Measurements from ENCODE around the gene STAT1. TPM values are rescaled to one million over a fixed set of nuclear protein-coding genes. Genes with fewer than 3 reads are reported as not detected.

STAT1 gene
- total RNA-seq, 1 experiment from 2014 or later, result 46.7 TPM

DNA sequence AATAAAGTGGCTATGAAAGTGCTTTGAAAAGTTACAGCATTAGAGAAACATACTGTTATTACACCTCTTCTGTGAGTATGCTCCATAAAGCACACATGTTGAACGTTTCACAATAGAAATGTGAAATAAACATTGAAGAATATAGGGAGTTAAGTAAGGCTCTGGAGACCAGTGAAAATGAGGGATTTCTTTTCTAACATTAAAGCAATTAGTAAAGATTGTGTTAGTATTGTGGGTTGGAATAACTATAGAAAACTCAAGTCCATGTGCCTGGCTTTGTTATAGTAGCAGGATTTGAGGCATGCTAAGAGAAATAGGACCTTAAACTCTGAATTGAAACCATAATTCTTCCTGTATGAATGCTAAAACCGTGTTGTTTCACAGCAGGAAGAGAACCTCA lies 70.3 kb downstream of the STAT1 start:
- Histone ChIP-seq H3K27ac (ENCODE audit: low read length) (no peak overlapping the region), H3K4me3 (ENCODE audit: low read length) (no peak overlapping the region), H3K9me2 (replicated peaks; ENCODE audit: insufficient read depth, low read length) (no peaks in the 10 kb centered on the region), H3K4me2 (ENCODE audit: low read depth, low read length, poor library complexity, severe bottlenecking) (no peak overlapping the region), H3K27me3 (ENCODE audit: low read length) (no peaks in the 10 kb centered on the region), H3K9ac (ENCODE audit: low read length) (no peak overlapping the region), H4K20me1 (ENCODE audit: insufficient read depth, low read depth, low read length) (no peaks in the 10 kb centered on the region), H2AFZ (ENCODE audit: low read length) (no peak overlapping the region), H3K36me3 (ENCODE audit: insufficient read depth, low read length) (peaks cover 14% of the 10 kb centered on the region; the same call in 1 of the 2 replicates), H3K79me2 (ENCODE audit: low read length) (no peaks in the 10 kb centered on the region), H3K4me1 (ENCODE audit: low read length) (no peaks in the 10 kb centered on the region), H3K9me3 (ENCODE audit: low read length) (no peaks in the 10 kb centered on the region)
- DNase-seq, result no peak

DNA sequence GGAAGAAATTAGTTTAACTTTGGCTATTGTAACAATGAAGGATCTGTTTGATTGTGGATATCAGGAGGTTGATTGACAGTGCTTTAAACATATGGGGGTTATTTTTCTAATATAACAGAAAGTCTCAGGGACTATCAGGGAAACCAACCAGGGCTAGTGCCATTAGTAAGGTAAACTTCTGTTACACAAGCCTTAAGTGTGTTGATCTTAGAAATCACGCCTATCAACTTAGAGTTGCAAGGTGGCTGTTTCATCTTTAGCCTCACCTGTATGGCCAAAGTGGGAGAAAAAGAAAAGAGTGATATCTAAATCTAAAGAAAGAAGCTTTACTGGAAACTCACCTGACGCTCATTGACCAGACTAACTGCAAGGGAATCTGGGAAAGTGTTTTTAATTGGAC lies 71.3 kb downstream of the STAT1 start:
- Histone ChIP-seq H3K9me3 (ENCODE audit: low read length) (no peaks in the 10 kb centered on the region), H3K27me3 (ENCODE audit: low read length) (no peaks in the 10 kb centered on the region), H3K4me2 (ENCODE audit: low read depth, low read length, poor library complexity, severe bottlenecking) (no peak overlapping the region), H4K20me1 (ENCODE audit: insufficient read depth, low read depth, low read length) (no peaks in the 10 kb centered on the region), H3K27ac (ENCODE audit: low read length) (no peak overlapping the region), H3K4me1 (ENCODE audit: low read length) (no peaks in the 10 kb centered on the region), H3K4me3 (ENCODE audit: low read length) (no peak overlapping the region), H3K9me2 (replicated peaks; ENCODE audit: insufficient read depth, low read length) (no peaks in the 10 kb centered on the region), H3K79me2 (ENCODE audit: low read length) (no peaks in the 10 kb centered on the region), H2AFZ (ENCODE audit: low read length) (no peak overlapping the region), H3K9ac (ENCODE audit: low read length) (no peak overlapping the region), H3K36me3 (ENCODE audit: insufficient read depth, low read length) (peaks cover 14% of the 10 kb centered on the region; the same call in 1 of the 2 replicates)
- DNase-seq, result no peak

- H3K27me3 ChIP-seq (ENCODE audit: low read length), result no peaks in the 10 kb centered on the region
- H3K27ac ChIP-seq (ENCODE audit: low read length), result no peak overlapping the region
- H4K20me1 ChIP-seq (ENCODE audit: insufficient read depth, low read depth, low read length), result no peaks in the 10 kb centered on the region
- H3K4me3 ChIP-seq (ENCODE audit: low read length), result no peak overlapping the region
- no peaks in the 10 kb centered on the region for H3K9me2 ChIP-seq (replicated peaks; ENCODE audit: insufficient read depth, low read length)
- no peak overlapping the region for H3K4me2 ChIP-seq (ENCODE audit: low read depth, low read length, poor library complexity, severe bottlenecking)
- DNase-seq, result no peak
- no peak overlapping the region for H3K9ac ChIP-seq (ENCODE audit: low read length)
- H2AFZ ChIP-seq (ENCODE audit: low read length), result no peak overlapping the region
- peaks cover 4% of the 10 kb centered on the region for H3K79me2 ChIP-seq (ENCODE audit: low read length)
- peaks cover 23% of the 10 kb centered on the region; the same call in 1 of the 2 replicates for H3K36me3 ChIP-seq (ENCODE audit: insufficient read depth, low read length)
- H3K9me3 ChIP-seq (ENCODE audit: low read length), result no peaks in the 10 kb centered on the region
- no peaks in the 10 kb centered on the region for H3K4me1 ChIP-seq (ENCODE audit: low read length)
Observed at GRCh38 chr2:190941571-190941970, 72.4 kb downstream of the STAT1 start.

GRCh38 chr2:190940454-190940853 lies 73.5 kb downstream of the STAT1 start:
- no peak overlapping the region for H3K4me2 ChIP-seq (ENCODE audit: low read depth, low read length, poor library complexity, severe bottlenecking)
- H3K9ac ChIP-seq (ENCODE audit: low read length), result no peak overlapping the region
- H2AFZ ChIP-seq (ENCODE audit: low read length), result no peak overlapping the region
- H3K27ac ChIP-seq (ENCODE audit: low read length), result no peak overlapping the region
- H3K27me3 ChIP-seq (ENCODE audit: low read length), result no peaks in the 10 kb centered on the region
- H3K9me2 ChIP-seq (replicated peaks; ENCODE audit: insufficient read depth, low read length), result no peaks in the 10 kb centered on the region
- no peak for DNase-seq
- peaks cover 34% of the 10 kb centered on the region; the same call in 1 of the 2 replicates for H3K36me3 ChIP-seq (ENCODE audit: insufficient read depth, low read length)
- no peak overlapping the region for H3K4me3 ChIP-seq (ENCODE audit: low read length)
- H3K9me3 ChIP-seq (ENCODE audit: low read length), result no peaks in the 10 kb centered on the region
- H3K79me2 ChIP-seq (ENCODE audit: low read length), result peaks cover 15% of the 10 kb centered on the region
- H4K20me1 ChIP-seq (ENCODE audit: insufficient read depth, low read depth, low read length), result no peaks in the 10 kb centered on the region
- H3K4me1 ChIP-seq (ENCODE audit: low read length), result no peaks in the 10 kb centered on the region; the same call in 1 of the 2 replicates

- no peaks in the 10 kb centered on the region for H3K9me2 ChIP-seq (replicated peaks; ENCODE audit: insufficient read depth, low read length)
- no peaks in the 10 kb centered on the region for H3K9me3 ChIP-seq (ENCODE audit: low read length)
- H4K20me1 ChIP-seq (ENCODE audit: insufficient read depth, low read depth, low read length), result no peaks in the 10 kb centered on the region
- H3K27ac ChIP-seq (ENCODE audit: low read length), result no peak overlapping the region
- no peak overlapping the region for H3K4me3 ChIP-seq (ENCODE audit: low read length)
- DNase-seq, result no peak
- H2AFZ ChIP-seq (ENCODE audit: low read length), result no peak overlapping the region
- H3K9ac ChIP-seq (ENCODE audit: low read length), result no peak overlapping the region
- H3K36me3 ChIP-seq (ENCODE audit: insufficient read depth, low read length), result peaks cover 46% of the 10 kb centered on the region; the same call in 1 of the 2 replicates
- H3K79me2 ChIP-seq (ENCODE audit: low read length), result peaks cover 29% of the 10 kb centered on the region
- no peaks in the 10 kb centered on the region for H3K27me3 ChIP-seq (ENCODE audit: low read length)
- no peak overlapping the region for H3K4me2 ChIP-seq (ENCODE audit: low read depth, low read length, poor library complexity, severe bottlenecking)
- H3K4me1 ChIP-seq (ENCODE audit: low read length), result peaks cover 3% of the 10 kb centered on the region; the same call in 1 of the 2 replicates
Observed at GRCh38 chr2:190938771-190939335, 75.1 kb downstream of the STAT1 start.

- Histone ChIP-seq H3K4me1 (ENCODE audit: low read length) (peaks cover 3% of the 10 kb centered on the region; the same call in 1 of the 2 replicates), H4K20me1 (ENCODE audit: insufficient read depth, low read depth, low read length) (no peaks in the 10 kb centered on the region), H2AFZ (ENCODE audit: low read length) (no peak overlapping the region), H3K9me2 (replicated peaks; ENCODE audit: insufficient read depth, low read length) (no peaks in the 10 kb centered on the region), H3K4me2 (ENCODE audit: low read depth, low read length, poor library complexity, severe bottlenecking) (no peak overlapping the region), H3K27me3 (ENCODE audit: low read length) (no peaks in the 10 kb centered on the region), H3K9ac (ENCODE audit: low read length) (no peak overlapping the region), H3K4me3 (ENCODE audit: low read length) (no peak overlapping the region), H3K9me3 (ENCODE audit: low read length) (no peaks in the 10 kb centered on the region), H3K27ac (ENCODE audit: low read length) (no peak overlapping the region), H3K79me2 (ENCODE audit: low read length) (peaks cover 45% of the 10 kb centered on the region), H3K36me3 (ENCODE audit: insufficient read depth, low read length) (peaks cover 59% of the 10 kb centered on the region)
- no peak for DNase-seq
Observed at GRCh38 chr2:190935054-190935453, 78.9 kb downstream of the STAT1 start.

DNA sequence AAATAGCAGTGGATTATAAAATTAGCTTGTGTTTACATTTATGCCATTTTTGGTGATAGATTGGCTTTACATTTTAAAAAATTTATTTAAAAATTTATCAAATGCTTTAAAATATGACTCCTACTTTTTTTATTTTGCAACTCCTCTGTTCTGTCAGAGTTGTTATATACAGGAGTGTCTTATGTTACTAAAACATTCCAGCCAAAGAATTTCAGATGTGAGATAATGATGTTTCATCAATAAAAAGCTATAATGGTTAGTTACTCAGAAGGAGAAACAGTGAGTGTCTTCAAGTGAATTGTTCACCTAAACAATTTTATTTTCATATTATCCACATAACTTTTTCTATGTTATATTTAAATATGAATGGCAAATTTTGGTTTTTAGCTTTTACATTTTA lies 80.6 kb downstream of the STAT1 start:
- Histone ChIP-seq H2AFZ (ENCODE audit: low read length) (no peak overlapping the region), H3K4me2 (ENCODE audit: low read depth, low read length, poor library complexity, severe bottlenecking) (no peak overlapping the region), H3K36me3 (ENCODE audit: insufficient read depth, low read length) (peaks cover 59% of the 10 kb centered on the region), H3K27ac (ENCODE audit: low read length) (no peak overlapping the region), H3K9me2 (replicated peaks; ENCODE audit: insufficient read depth, low read length) (no peaks in the 10 kb centered on the region), H4K20me1 (ENCODE audit: insufficient read depth, low read depth, low read length) (no peaks in the 10 kb centered on the region), H3K9ac (ENCODE audit: low read length) (no peak overlapping the region), H3K79me2 (ENCODE audit: low read length) (peaks cover 46% of the 10 kb centered on the region), H3K4me1 (ENCODE audit: low read length) (peaks cover 3% of the 10 kb centered on the region; the same call in 1 of the 2 replicates), H3K9me3 (ENCODE audit: low read length) (no peaks in the 10 kb centered on the region), H3K4me3 (ENCODE audit: low read length) (no peak overlapping the region), H3K27me3 (ENCODE audit: low read length) (no peaks in the 10 kb centered on the region)
- DNase-seq, result no peak

- no peak overlapping the region for H2AFZ ChIP-seq (ENCODE audit: low read length)
- H3K9me3 ChIP-seq (ENCODE audit: low read length), result no peaks in the 10 kb centered on the region
- H3K79me2 ChIP-seq (ENCODE audit: low read length), result peaks cover 50% of the 10 kb centered on the region
- DNase-seq, result no peak
- H4K20me1 ChIP-seq (ENCODE audit: insufficient read depth, low read depth, low read length), result no peaks in the 10 kb centered on the region
- H3K27me3 ChIP-seq (ENCODE audit: low read length), result no peaks in the 10 kb centered on the region
- H3K9me2 ChIP-seq (replicated peaks; ENCODE audit: insufficient read depth, low read length), result no peaks in the 10 kb centered on the region
- H3K27ac ChIP-seq (ENCODE audit: low read length), result no peak overlapping the region
- peaks cover 63% of the 10 kb centered on the region for H3K36me3 ChIP-seq (ENCODE audit: insufficient read depth, low read length)
- H3K9ac ChIP-seq (ENCODE audit: low read length), result no peak overlapping the region
- peaks cover 3% of the 10 kb centered on the region; the same call in 1 of the 2 replicates for H3K4me1 ChIP-seq (ENCODE audit: low read length)
- no peak overlapping the region for H3K4me2 ChIP-seq (ENCODE audit: low read depth, low read length, poor library complexity, severe bottlenecking)
- H3K4me3 ChIP-seq (ENCODE audit: low read length), result no peak overlapping the region
Observed at GRCh38 chr2:190932514-190932913, 81.5 kb downstream of the STAT1 start.
